ENCODE data around the gene OGFRL1.

Gene OGFRL1

DNA sequence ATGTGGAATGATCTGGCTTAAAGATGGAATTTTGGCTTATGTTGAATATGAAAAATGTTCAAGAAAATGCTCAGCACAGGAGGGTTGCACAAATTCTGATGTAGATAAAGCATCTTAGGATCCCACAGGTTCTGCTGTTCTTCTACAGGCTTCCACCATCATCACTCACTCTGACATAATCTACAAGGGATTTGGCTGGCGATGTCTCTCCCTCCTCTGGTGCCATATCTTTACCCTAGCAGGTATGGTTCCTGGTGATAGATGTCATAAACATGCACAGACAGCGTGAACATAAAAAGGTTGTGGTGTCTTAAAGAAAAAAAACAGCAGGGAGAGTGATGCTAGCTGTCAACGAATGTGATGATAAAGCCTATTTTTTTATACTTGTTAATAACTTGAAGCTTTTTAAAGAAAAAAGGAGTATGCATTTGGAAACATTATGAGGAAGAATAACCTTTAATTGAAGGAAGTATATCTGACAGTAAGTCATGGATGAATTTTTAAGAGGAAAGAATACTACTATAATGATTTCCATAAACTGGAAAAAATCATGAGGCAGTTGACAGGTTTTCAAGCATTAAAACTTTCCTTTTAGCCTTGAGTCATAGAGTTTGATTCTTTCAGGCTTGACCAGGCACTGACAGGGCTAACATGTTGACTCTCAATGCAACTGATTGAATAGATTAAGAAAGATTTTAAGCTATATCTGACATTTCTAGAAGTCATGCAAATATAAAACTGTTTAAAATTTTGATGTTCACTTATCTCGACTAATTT, 50.1 kb downstream of the OGFRL1 start:
- Histone ChIP-seq H3K18ac (ENCODE audit: low read length) (no peak overlapping the region), H2BK12ac (ENCODE audit: low read length) (no peak overlapping the region), H2AFZ (ENCODE audit: insufficient read depth, low read length, poor library complexity) (no peak overlapping the region), H3K4me2 (ENCODE audit: low read length) (no peak overlapping the region), H3K14ac (ENCODE audit: low read length) (no peak overlapping the region), H2BK5ac (ENCODE audit: low read depth, low read length, poor library complexity) (no peak overlapping the region), H4K91ac (ENCODE audit: low read depth, low read length) (no peak overlapping the region), H3K9ac (ENCODE audit: low read length) (no peak overlapping the region), H2BK120ac (ENCODE audit: insufficient read depth, low read length, poor library complexity) (no peak overlapping the region), H3K27me3 (ENCODE audit: insufficient read depth, low read length) (no peaks in the 10 kb centered on the region), H2AK5ac (ENCODE audit: low read length) (no peak overlapping the region), H3K9me3 (ENCODE audit: insufficient read depth, low read depth, low read length) (no peaks in the 10 kb centered on the region), H4K8ac (ENCODE audit: low read depth, low read length) (no peak overlapping the region), H4K12ac (ENCODE audit: low read depth, low read length) (no peak overlapping the region), H3K79me1 (ENCODE audit: low read length) (no peaks in the 10 kb centered on the region), H3K27ac (ENCODE audit: low read depth, low read length) (no peak overlapping the region), H3K23ac (ENCODE audit: low read length) (no peak overlapping the region), H3K36me3 (ENCODE audit: control insufficient read depth in 1 of 2, insufficient read depth in 2 of 2, low read length in 2 of 2) (no peaks in the 10 kb centered on the region), H3K4me3 (ENCODE audit: low read depth, low read length) (no peak overlapping the region), H3K4ac (ENCODE audit: low read depth, low read length) (no peak overlapping the region), H3K79me2 (ENCODE audit: control insufficient read depth, insufficient read depth, low read length, poor library complexity) (no peaks in the 10 kb centered on the region), H3K4me1 (ENCODE audit: control insufficient read depth in 1 of 2, insufficient read depth in 2 of 2, low read length in 2 of 2) (no peaks in the 10 kb centered on the region)
- DNase-seq: no peak
- no CpG with 5 or more reads among the region's 4 CpGs for WGBS (ENCODE audit: extremely low coverage, insufficient coverage, insufficient read length)

DNA sequence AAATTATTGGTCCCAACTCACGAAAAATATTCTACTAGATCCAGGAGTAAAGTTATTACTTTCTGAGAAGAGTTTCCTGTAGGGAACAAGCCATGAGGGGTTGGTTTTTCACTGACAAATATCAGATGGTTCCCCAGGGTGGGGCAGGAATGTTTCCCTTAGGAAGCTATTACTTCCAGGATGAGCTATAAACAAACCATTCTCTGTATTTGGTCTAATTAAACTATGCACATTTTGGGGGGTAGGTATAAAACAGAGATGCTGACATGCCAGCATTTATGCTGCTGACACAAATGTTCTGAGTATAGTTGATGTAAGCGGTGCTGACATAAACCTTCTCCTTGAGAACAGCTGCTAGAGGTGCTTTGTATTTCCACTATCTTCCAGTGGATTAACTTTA, 54.2 kb downstream of the OGFRL1 start:
- Histone ChIP-seq H3K9me3 (ENCODE audit: insufficient read depth, low read depth, low read length) (no peaks in the 10 kb centered on the region), H3K18ac (ENCODE audit: low read length) (no peak overlapping the region), H3K14ac (ENCODE audit: low read length) (no peak overlapping the region), H3K36me3 (ENCODE audit: control insufficient read depth in 1 of 2, insufficient read depth in 2 of 2, low read length in 2 of 2) (peaks cover 2% of the 10 kb centered on the region in 2 experiments), H3K27ac (ENCODE audit: low read depth, low read length) (no peak overlapping the region), H3K4ac (ENCODE audit: low read depth, low read length) (no peak overlapping the region), H2BK5ac (ENCODE audit: low read depth, low read length, poor library complexity) (no peak overlapping the region), H3K9ac (ENCODE audit: low read length) (no peak overlapping the region), H3K27me3 (ENCODE audit: insufficient read depth, low read length) (no peaks in the 10 kb centered on the region), H2BK12ac (ENCODE audit: low read length) (no peak overlapping the region), H3K79me2 (ENCODE audit: control insufficient read depth, insufficient read depth, low read length, poor library complexity) (no peaks in the 10 kb centered on the region), H2AK5ac (ENCODE audit: low read length) (no peak overlapping the region), H3K4me3 (ENCODE audit: low read depth, low read length) (no peak overlapping the region), H2BK120ac (ENCODE audit: insufficient read depth, low read length, poor library complexity) (no peak overlapping the region), H4K91ac (ENCODE audit: low read depth, low read length) (no peak overlapping the region), H3K4me2 (ENCODE audit: low read length) (no peak overlapping the region), H3K4me1 (ENCODE audit: control insufficient read depth in 1 of 2, insufficient read depth in 2 of 2, low read length in 2 of 2) (no peaks in the 10 kb centered on the region), H3K23ac (ENCODE audit: low read length) (no peak overlapping the region), H4K8ac (ENCODE audit: low read depth, low read length) (no peak overlapping the region), H2AFZ (ENCODE audit: insufficient read depth, low read length, poor library complexity) (no peak overlapping the region), H3K79me1 (ENCODE audit: low read length) (no peaks in the 10 kb centered on the region), H4K12ac (ENCODE audit: low read depth, low read length) (no peak overlapping the region)
- DNase-seq: no peak
- no CpG with 5 or more reads among the region's 2 CpGs for WGBS (ENCODE audit: extremely low coverage, insufficient coverage, insufficient read length)

DNA sequence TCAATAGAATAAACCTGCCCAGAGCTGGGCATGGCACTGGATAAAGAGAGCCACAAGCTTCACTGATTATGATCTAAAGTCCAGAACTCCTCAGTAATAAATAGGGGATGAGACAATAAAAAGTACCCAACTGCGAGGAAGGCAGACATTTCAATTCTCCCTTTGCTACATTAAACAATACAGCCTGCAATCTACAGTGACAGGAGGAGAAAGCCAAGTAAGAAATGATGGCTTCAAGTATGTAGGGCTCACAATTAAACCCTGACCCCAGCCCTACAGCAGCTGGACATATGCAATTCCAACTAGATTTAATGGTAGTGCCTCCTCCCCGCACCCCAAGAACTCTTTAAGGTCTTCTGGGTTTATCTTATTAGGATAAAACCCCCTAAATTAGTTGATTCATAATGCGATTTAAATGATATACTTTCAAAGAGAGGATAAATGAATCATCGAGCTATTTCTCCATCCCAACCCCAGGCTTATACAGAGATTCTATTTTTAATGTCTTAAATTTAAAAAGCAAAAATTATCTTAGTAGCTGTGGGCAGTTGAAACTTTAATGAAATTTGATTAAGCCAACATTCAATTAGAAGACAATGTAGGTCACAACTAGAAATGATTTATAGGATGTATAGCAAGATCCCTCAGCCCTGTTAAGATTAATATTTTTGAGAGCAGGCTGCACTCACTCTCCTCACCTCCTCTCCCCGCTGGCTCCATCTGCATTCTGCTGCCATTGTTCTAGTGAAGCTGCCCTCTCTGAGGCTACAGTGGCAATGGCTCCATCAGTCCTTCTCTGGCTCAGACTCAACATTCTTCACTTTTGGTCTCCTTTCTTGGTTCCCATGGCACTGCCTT, 57.1 kb downstream of the OGFRL1 start:
- Histone ChIP-seq H2AK5ac (ENCODE audit: low read length) (no peak overlapping the region), H2AFZ (ENCODE audit: insufficient read depth, low read length, poor library complexity) (no peak overlapping the region), H2BK120ac (ENCODE audit: insufficient read depth, low read length, poor library complexity) (no peak overlapping the region), H3K79me1 (ENCODE audit: low read length) (no peaks in the 10 kb centered on the region), H2BK12ac (ENCODE audit: low read length) (no peak overlapping the region), H3K4ac (ENCODE audit: low read depth, low read length) (no peak overlapping the region), H4K12ac (ENCODE audit: low read depth, low read length) (no peak overlapping the region), H3K9ac (ENCODE audit: low read length) (no peak overlapping the region), H3K4me1 (ENCODE audit: control insufficient read depth in 1 of 2, insufficient read depth in 2 of 2, low read length in 2 of 2) (no peaks in the 10 kb centered on the region), H3K27me3 (ENCODE audit: insufficient read depth, low read length) (no peaks in the 10 kb centered on the region), H3K36me3 (ENCODE audit: control insufficient read depth in 1 of 2, insufficient read depth in 2 of 2, low read length in 2 of 2) (peaks cover 2% of the 10 kb centered on the region in 2 experiments), H4K91ac (ENCODE audit: low read depth, low read length) (no peak overlapping the region), H2BK5ac (ENCODE audit: low read depth, low read length, poor library complexity) (peak overlapping the region; percentile 5), H4K8ac (ENCODE audit: low read depth, low read length) (no peak overlapping the region), H3K23ac (ENCODE audit: low read length) (no peak overlapping the region), H3K18ac (ENCODE audit: low read length) (no peak overlapping the region), H3K79me2 (ENCODE audit: control insufficient read depth, insufficient read depth, low read length, poor library complexity) (no peaks in the 10 kb centered on the region), H3K4me2 (ENCODE audit: low read length) (no peak overlapping the region), H3K9me3 (ENCODE audit: insufficient read depth, low read depth, low read length) (no peaks in the 10 kb centered on the region), H3K14ac (ENCODE audit: low read length) (no peak overlapping the region), H3K4me3 (ENCODE audit: low read depth, low read length) (no peak overlapping the region), H3K27ac (ENCODE audit: low read depth, low read length) (no peak overlapping the region)
- DNase-seq: no peak
- WGBS (ENCODE audit: extremely low coverage, insufficient coverage, insufficient read length): no CpG with 5 or more reads among the region's 5 CpGs

DNA sequence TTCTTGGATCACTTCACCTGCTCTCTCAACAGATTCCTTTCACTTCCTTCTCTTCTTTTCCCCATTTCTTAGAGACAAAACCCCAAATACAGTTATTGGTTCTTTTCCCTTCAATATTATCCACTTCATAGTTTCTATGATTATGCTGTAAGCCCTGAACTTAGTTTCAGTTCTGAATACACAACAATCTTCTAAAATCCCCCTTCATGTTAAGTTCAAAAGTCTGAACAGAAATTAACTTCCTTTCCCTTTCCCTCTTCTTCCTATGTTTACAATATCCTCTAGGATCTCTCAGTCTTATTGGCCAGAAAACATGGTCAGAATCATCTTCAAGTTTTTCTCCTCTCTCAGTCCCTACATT, 57.7 kb downstream of the OGFRL1 start:
- no peak overlapping the region for H4K91ac ChIP-seq (ENCODE audit: low read depth, low read length)
- H3K4me3 ChIP-seq (ENCODE audit: low read depth, low read length): no peak overlapping the region
- H3K79me2 ChIP-seq (ENCODE audit: control insufficient read depth, insufficient read depth, low read length, poor library complexity): no peaks in the 10 kb centered on the region
- H2AK5ac ChIP-seq (ENCODE audit: low read length): no peak overlapping the region
- no peak for DNase-seq
- no peaks in the 10 kb centered on the region for H3K4me1 ChIP-seq (ENCODE audit: control insufficient read depth in 1 of 2, insufficient read depth in 2 of 2, low read length in 2 of 2)
- H3K18ac ChIP-seq (ENCODE audit: low read length): no peak overlapping the region
- H2BK5ac ChIP-seq (ENCODE audit: low read depth, low read length, poor library complexity): peak overlapping the region; percentile 5
- H2AFZ ChIP-seq (ENCODE audit: insufficient read depth, low read length, poor library complexity): no peak overlapping the region
- H3K27ac ChIP-seq (ENCODE audit: low read depth, low read length): no peak overlapping the region
- H3K23ac ChIP-seq (ENCODE audit: low read length): no peak overlapping the region
- H3K36me3 ChIP-seq (ENCODE audit: control insufficient read depth in 1 of 2, insufficient read depth in 2 of 2, low read length in 2 of 2): peaks cover 2% of the 10 kb centered on the region in 2 experiments
- no peak overlapping the region for H2BK120ac ChIP-seq (ENCODE audit: insufficient read depth, low read length, poor library complexity)
- H4K8ac ChIP-seq (ENCODE audit: low read depth, low read length): no peak overlapping the region
- H3K27me3 ChIP-seq (ENCODE audit: insufficient read depth, low read length): no peaks in the 10 kb centered on the region
- no peak overlapping the region for H3K4me2 ChIP-seq (ENCODE audit: low read length)
- no peak overlapping the region for H2BK12ac ChIP-seq (ENCODE audit: low read length)
- no peak overlapping the region for H3K4ac ChIP-seq (ENCODE audit: low read depth, low read length)
- no peak overlapping the region for H3K14ac ChIP-seq (ENCODE audit: low read length)
- H3K9me3 ChIP-seq (ENCODE audit: insufficient read depth, low read depth, low read length): no peaks in the 10 kb centered on the region
- no peaks in the 10 kb centered on the region for H3K79me1 ChIP-seq (ENCODE audit: low read length)
- H3K9ac ChIP-seq (ENCODE audit: low read length): no peak overlapping the region
- no peak overlapping the region for H4K12ac ChIP-seq (ENCODE audit: low read depth, low read length)

All from trophoblast cell (in vitro differentiated cells and primary cell).